ENCODE data around the gene DCST1.

Gene DCST1

GRCh38 chr1:155092641-155093040 is 59.0 kb downstream of the DCST1 start:
- DNase-seq = no peak

- peak; percentile 77 for DNase-seq
These were observed 60.4 kb downstream of the DCST1 start for GRCh38 chr1:155093911-155094621.

- no peak for DNase-seq
These were observed 61.0 kb downstream of the DCST1 start for GRCh38 chr1:155094622-155094948.

GRCh38 chr1:155099331-155099730 is 65.7 kb downstream of the DCST1 start:
- DNase-seq = no peak
